Nephron progenitor cell (in vitro differentiated cells): ENCODE results near the gene ANKUB1.

Experiments used
- DNase-seq: peaks from one replicate; pipeline ENCODE4 v3.0.0; 2021
- H3K27ac Mint-ChIP-seq: 2 replicates; pipeline ENCODE4 v1.8.0; 2021; ENCODE audit warnings: mild to moderate bottlenecking, moderate library complexity, mixed read lengths
- H3K27me3 Mint-ChIP-seq: 2 replicates; pipeline ENCODE4 v1.8.0; 2021; ENCODE audit warnings: mild to moderate bottlenecking, low read depth, mixed read lengths; ENCODE audit not compliant: poor library complexity
- H3K36me3 Mint-ChIP-seq: 2 replicates; pipeline ENCODE4 v1.8.0; 2021; ENCODE audit warnings: low read depth, mixed read lengths
- H3K4me1 Mint-ChIP-seq: 2 replicates; pipeline ENCODE4 v1.8.0; 2021; ENCODE audit warnings: mixed read lengths
- H3K4me3 Mint-ChIP-seq: 2 replicates; pipeline ENCODE4 v1.8.0; 2021; ENCODE audit warnings: mild to moderate bottlenecking, moderate library complexity, mixed read lengths
- H3K9me3 Mint-ChIP-seq: 2 replicates; pipeline ENCODE4 v1.8.0; 2021; ENCODE audit warnings: mild to moderate bottlenecking, moderate library complexity, mixed read lengths
- TF ChIP-seq, protein P1 (sequence below): fragments of 200-600 bp; sonication (generic); IDR thresholded peaks from 2 replicates; pipeline ENCODE4 v1.5.0; 2021; ENCODE audit warnings: antibody characterized with exemption

The ANKUB1 gene

DNA sequence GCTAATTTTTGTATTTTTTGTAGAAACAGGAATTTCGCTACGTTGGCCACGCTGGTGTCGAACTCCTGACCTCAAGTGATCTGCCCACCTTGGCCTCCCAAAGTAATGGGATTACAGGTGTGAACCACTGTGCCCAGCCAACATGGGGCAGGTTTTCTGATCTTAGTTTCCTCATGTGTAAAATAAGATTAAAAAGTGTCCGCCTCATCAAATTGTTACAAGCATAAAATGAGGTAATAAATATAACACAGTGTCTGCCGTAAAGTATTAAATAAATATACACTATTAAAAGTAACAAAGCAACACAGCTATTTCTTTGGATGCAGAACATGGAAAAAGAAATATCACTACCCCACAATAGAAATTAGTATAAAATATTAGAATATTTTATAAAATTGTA, 23.6 kb downstream of the ANKUB1 start:
- no peaks in the 10 kb centered on the region for H3K9me3 Mint-ChIP-seq
- H3K27me3 Mint-ChIP-seq: peaks cover 10% of the 10 kb centered on the region
- H3K27ac Mint-ChIP-seq: no peak overlapping the region
- H3K4me3 Mint-ChIP-seq: no peak overlapping the region
- H3K4me1 Mint-ChIP-seq: peaks cover 7% of the 10 kb centered on the region
- no peak for DNase-seq
- H3K36me3 Mint-ChIP-seq: no peaks in the 10 kb centered on the region
- TF ChIP-seq, protein P1, sequence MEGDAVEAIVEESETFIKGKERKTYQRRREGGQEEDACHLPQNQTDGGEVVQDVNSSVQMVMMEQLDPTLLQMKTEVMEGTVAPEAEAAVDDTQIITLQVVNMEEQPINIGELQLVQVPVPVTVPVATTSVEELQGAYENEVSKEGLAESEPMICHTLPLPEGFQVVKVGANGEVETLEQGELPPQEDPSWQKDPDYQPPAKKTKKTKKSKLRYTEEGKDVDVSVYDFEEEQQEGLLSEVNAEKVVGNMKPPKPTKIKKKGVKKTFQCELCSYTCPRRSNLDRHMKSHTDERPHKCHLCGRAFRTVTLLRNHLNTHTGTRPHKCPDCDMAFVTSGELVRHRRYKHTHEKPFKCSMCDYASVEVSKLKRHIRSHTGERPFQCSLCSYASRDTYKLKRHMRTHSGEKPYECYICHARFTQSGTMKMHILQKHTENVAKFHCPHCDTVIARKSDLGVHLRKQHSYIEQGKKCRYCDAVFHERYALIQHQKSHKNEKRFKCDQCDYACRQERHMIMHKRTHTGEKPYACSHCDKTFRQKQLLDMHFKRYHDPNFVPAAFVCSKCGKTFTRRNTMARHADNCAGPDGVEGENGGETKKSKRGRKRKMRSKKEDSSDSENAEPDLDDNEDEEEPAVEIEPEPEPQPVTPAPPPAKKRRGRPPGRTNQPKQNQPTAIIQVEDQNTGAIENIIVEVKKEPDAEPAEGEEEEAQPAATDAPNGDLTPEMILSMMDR: no peak

DNA sequence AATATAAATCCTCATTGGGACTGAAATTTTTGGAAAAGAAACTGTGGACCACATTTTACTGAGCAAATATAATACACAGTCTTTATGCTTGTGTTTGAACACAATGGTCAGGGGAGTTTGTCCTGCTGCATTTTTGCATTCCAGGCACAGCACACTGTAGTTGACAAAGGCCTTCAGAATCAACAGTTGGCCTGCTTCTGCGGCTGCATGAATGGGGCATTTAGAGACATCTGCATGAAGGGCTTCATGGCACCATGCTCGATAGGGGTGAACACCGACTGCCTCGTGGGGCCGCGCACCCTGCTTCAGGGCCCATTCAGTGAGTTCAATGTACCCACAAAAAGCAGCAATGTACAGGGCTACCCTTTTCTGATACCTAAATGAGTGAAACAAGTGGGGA, 24.6 kb downstream of the ANKUB1 start:
- no peak overlapping the region for H3K27ac Mint-ChIP-seq
- H3K27me3 Mint-ChIP-seq: peaks cover 10% of the 10 kb centered on the region
- no peaks in the 10 kb centered on the region for H3K36me3 Mint-ChIP-seq
- DNase-seq: no peak
- peaks cover 7% of the 10 kb centered on the region for H3K4me1 Mint-ChIP-seq
- no peak overlapping the region for H3K4me3 Mint-ChIP-seq
- H3K9me3 Mint-ChIP-seq: no peaks in the 10 kb centered on the region
- TF ChIP-seq, protein P1: no peak

DNA sequence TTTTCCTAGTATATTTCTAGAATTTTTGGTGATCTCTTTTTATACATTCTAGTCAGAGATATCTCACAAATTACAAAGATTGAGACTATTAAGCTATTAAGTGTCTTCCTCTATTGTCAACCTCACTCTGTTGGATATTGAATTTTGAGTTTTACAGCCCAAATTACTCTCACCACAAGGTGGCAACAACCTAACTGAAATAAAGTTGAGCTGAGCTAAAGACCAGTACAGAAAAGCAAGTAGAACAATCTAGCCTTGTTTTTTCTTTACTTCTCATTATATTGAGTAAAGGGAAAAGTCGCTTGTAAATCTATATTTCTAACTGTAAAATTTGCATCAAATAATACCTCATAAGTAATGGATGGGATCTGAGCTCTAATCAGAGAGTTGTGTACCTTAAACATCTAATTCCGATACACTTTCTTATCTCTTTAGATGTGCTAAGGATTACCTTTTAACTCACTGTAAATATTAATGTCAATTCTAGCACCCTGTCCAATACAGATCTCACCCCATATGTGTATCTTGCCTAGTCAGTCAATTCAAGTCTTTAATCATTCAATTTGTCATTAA, 26.5 kb downstream of the ANKUB1 start:
- Mint-ChIP-seq H3K36me3 (no peaks in the 10 kb centered on the region), H3K27me3 (peaks cover 6% of the 10 kb centered on the region), H3K4me1 (no peaks in the 10 kb centered on the region), H3K9me3 (no peaks in the 10 kb centered on the region), H3K4me3 (no peak overlapping the region), H3K27ac (no peak overlapping the region)
- no peak for DNase-seq
- TF ChIP-seq, protein P1: peak; percentile 49

DNA sequence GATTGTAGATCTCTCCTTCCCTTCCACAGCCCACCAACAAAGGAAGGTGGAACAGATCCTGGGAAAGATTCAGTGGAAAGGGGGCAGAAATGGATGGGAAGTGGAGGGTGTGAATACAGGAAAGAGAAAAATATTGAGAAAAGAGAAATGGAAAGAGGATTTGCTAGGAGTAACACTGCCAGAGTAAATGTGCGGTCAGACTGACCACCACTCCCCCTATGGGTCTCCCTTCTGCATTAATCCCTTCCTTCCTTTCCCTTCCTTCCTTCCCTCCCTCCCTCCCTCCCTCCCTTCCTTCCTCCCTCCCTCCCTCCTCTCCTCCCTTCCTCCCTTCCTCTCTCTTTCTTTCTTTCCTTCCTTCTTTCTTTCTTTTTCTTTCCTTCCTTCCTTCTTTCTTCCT, 28.1 kb downstream of the ANKUB1 start:
- H3K4me1 Mint-ChIP-seq: no peaks in the 10 kb centered on the region
- TF ChIP-seq, protein P1: no peak
- H3K27ac Mint-ChIP-seq: no peak overlapping the region
- H3K36me3 Mint-ChIP-seq: no peaks in the 10 kb centered on the region
- H3K9me3 Mint-ChIP-seq: no peaks in the 10 kb centered on the region
- no peak for DNase-seq
- peaks cover 11% of the 10 kb centered on the region for H3K27me3 Mint-ChIP-seq
- no peak overlapping the region for H3K4me3 Mint-ChIP-seq

DNA sequence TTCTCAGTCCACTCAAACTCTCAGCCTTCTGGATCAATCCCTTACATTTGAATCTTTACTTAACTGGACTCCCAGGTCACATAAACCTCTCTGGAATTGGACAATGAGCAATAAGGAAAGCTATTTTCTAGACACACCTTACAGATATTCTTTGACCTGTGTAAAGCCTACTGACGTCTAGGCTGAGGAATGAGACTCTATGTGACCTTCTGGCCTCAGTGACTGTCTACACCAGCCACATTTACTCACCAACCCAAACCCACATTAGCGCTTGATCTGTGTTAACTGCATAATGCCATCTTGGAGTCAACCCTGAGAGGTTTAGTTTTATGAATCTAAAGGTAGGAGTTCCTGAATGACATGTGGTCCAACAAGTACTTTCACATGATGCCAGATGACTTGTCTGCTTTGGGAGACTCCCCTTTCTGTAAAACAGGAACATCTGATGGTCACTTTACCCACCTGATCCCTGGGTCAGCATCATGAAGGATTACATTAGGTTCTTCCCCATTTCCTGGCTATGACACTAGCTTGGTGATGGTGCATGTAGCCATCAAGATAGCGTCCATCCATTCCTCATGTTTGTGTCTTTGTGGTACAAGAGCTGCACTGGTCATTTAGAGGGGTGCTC, 28.7 kb downstream of the ANKUB1 start:
- no peak overlapping the region for H3K4me3 Mint-ChIP-seq
- no peaks in the 10 kb centered on the region for H3K36me3 Mint-ChIP-seq
- TF ChIP-seq, protein P1: no peak
- H3K4me1 Mint-ChIP-seq: no peaks in the 10 kb centered on the region
- H3K9me3 Mint-ChIP-seq: no peaks in the 10 kb centered on the region
- H3K27me3 Mint-ChIP-seq: peaks cover 11% of the 10 kb centered on the region
- H3K27ac Mint-ChIP-seq: no peak overlapping the region
- DNase-seq: no peak

DNA sequence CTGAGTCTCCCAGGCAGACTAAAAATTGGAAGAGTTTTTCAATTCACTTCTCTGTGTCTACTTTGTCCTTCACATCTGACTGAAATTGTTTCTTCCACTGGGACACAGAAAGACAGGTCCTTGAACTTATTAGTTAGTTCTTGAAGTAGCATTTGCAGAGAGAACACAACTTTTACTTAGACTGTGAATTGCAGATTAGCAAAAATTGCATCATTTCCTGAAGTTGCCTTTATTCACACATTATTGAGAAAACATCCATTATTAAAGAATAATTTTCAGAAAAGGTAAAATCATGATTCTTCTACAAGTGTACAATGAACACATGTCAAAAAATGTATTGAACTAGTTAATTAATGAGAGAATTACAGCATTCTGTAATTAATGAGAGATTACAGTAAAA, 38.6 kb downstream of the ANKUB1 start:
- Mint-ChIP-seq H3K27ac (no peak overlapping the region), H3K4me3 (peak overlapping the region; percentile 63), H3K9me3 (no peaks in the 10 kb centered on the region), H3K36me3 (peaks cover 14% of the 10 kb centered on the region), H3K27me3 (peaks cover 28% of the 10 kb centered on the region), H3K4me1 (peaks cover 17% of the 10 kb centered on the region)
- no peak for DNase-seq
- TF ChIP-seq, protein P1: no peak
